Cortex of kidney (tissue), 1 donor: ENCODE results near the gene NDUFB8.
"Not testable (repeated sequence)": the region's sequence is repeated elsewhere in the genome, so short reads cannot be mapped to it uniquely, and the experiment has no call there.

Source experiments
- DNase-seq: peaks from one replicate; lab custom pipeline; 2025; lab: John Stamatoyannopoulos, UW

Gene NDUFB8

GRCh38 chr10:100529475-100530298 lies at the start of gene NDUFB8:
NDUFB8 (minus strand) TSS chr10:100529871; CDS start chr10:100529851, 20 bp downstream.
- DNase-seq: no peak

- DNase-seq: no peak
These were observed 46.6 kb upstream of the NDUFB8 start for GRCh38 chr10:100576282-100576635.

- DNase-seq: no peak
These were observed 46.1 kb upstream of the NDUFB8 start for GRCh38 chr10:100575585-100576281.

GRCh38 chr10:100575146-100575545 lies 45.5 kb upstream of the NDUFB8 start:
- DNase-seq: not testable (repeated sequence)

- DNase-seq: no peak
These were observed 41.6 kb upstream of the NDUFB8 start for GRCh38 chr10:100571084-100571856.

GRCh38 chr10:100570506-100570905 lies 40.8 kb upstream of the NDUFB8 start:
- DNase-seq: no peak

GRCh38 chr10:100569687-100570481 lies 40.2 kb upstream of the NDUFB8 start:
- no peak for DNase-seq

- no peak for DNase-seq
These were observed 39.2 kb upstream of the NDUFB8 start for GRCh38 chr10:100568912-100569311.

- no peak for DNase-seq
These were observed 38.2 kb upstream of the NDUFB8 start for GRCh38 chr10:100567826-100568225.

GRCh38 chr10:100567249-100567648 lies 37.6 kb upstream of the NDUFB8 start:
- DNase-seq: no peak

- DNase-seq: no peak
These were observed 36.9 kb upstream of the NDUFB8 start for GRCh38 chr10:100566561-100566960.

GRCh38 chr10:100565206-100565985 lies 35.7 kb upstream of the NDUFB8 start:
- DNase-seq: no peak

GRCh38 chr10:100562008-100562672 lies 32.5 kb upstream of the NDUFB8 start:
- no peak for DNase-seq

GRCh38 chr10:100561005-100561404 lies 31.3 kb upstream of the NDUFB8 start:
- DNase-seq: no peak

GRCh38 chr10:100560248-100560647 lies 30.6 kb upstream of the NDUFB8 start:
- no peak for DNase-seq

- DNase-seq: no peak
These were observed 25.2 kb upstream of the NDUFB8 start for GRCh38 chr10:100554902-100555301.

- no peak for DNase-seq
These were observed 24.3 kb upstream of the NDUFB8 start for GRCh38 chr10:100553929-100554328.

- no peak for DNase-seq
These were observed 22.1 kb upstream of the NDUFB8 start for GRCh38 chr10:100551738-100552137.

- no peak for DNase-seq
These were observed 21.5 kb upstream of the NDUFB8 start for GRCh38 chr10:100551196-100551595.

GRCh38 chr10:100544950-100545349 lies 15.3 kb upstream of the NDUFB8 start:
- DNase-seq: no peak
